ENCODE measurements around the gene CACNA1B.

CACNA1B gene

DNA sequence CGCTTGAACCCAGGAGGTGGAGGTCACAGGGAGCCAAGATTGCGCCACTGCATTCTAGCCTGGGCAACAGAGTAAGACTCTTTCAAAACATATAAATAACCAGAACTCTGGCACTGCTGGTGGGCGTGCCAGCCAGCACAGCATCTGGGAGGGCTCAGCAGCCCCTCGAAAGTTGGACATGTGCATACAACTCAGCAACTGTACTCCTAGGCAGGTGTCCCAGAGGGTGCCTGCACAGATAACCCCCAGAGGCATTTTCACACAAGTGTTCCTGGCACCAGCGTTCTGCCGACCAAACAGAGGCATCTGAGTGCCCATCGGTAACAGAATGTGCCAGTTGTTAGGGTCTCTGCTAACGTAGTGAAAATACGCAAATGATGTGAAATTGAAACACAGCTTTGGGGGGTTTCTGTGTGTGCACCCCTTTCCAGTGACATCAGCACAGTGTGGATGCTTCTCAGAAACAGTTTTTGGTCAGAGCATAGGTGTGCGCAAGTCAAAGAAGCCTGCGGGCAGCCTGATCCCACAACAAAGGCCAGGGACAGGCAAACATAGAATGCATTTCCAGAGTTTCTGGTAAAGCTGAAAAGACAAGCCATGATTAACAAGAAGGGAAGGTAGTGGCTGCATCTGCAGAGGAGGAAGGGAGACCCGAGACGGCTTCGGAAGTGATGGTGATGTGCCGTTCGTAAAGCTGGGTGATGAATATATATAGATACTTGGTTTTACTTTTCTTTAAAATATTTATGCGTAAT, 190.2 kb downstream of the CACNA1B start:
- H3K9ac ChIP-seq (ENCODE audit: insufficient read length, low read depth): no peak overlapping the region
- TF ChIP-seq SUZ12 (IDR thresholded peaks at IDR 0.05; ENCODE audit: extremely low read depth, insufficient read depth, insufficient read length) (no peak), YY1 (IDR thresholded peaks at IDR 0.05; ENCODE audit: insufficient read depth, insufficient read length) (no peak), ZNF274 (IDR thresholded peaks at IDR 0.05; ENCODE audit: low read depth, low read length) (no peak)
- H3K27me3 ChIP-seq (ENCODE audit: insufficient read depth, insufficient read length): no peaks in the 10 kb centered on the region
- DNase-seq (ENCODE audit: low read depth, low spot score): no peak
- H3K36me3 ChIP-seq (ENCODE audit: insufficient read depth, insufficient read length, low read length): peaks cover 18% of the 10 kb centered on the region
- peaks cover 21% of the 10 kb centered on the region for H3K4me1 ChIP-seq (ENCODE audit: insufficient read depth, insufficient read length)
- no peaks in the 10 kb centered on the region for H3K9me3 ChIP-seq (ENCODE audit: insufficient read depth, low read length)
- no peak overlapping the region for H3K4me3 ChIP-seq (ENCODE audit: insufficient read length, low read depth)

DNA sequence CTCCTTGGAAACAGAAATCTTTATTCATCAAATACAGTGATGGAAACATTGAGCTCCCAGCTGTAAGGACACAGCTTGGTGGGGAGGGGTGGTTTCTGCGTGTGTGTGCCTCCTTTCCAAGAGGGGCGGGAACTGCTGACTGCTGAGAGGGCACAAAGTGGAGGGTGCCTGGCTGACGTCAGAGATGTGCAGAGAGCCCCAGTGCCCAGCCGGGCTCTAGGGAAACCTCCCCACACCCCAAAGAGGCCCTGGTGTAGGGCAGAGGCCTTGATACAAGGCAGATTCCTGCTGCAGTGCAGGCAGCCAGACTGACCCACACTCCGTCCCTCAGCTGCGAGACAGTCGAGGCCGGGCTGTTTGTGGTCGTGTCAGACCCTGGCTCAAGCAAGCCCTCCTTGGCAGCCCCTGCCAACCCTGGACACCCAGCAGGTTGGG, 191.0 kb downstream of the CACNA1B start:
- Histone ChIP-seq H3K9ac (ENCODE audit: insufficient read length, low read depth) (no peak overlapping the region), H3K9me3 (ENCODE audit: insufficient read depth, low read length) (no peaks in the 10 kb centered on the region), H3K4me3 (ENCODE audit: insufficient read length, low read depth) (no peak overlapping the region), H3K4me1 (ENCODE audit: insufficient read depth, insufficient read length) (peaks cover 29% of the 10 kb centered on the region), H3K36me3 (ENCODE audit: insufficient read depth, insufficient read length, low read length) (peaks cover 18% of the 10 kb centered on the region), H3K27me3 (ENCODE audit: insufficient read depth, insufficient read length) (no peaks in the 10 kb centered on the region)
- no peak for TF ChIP-seq SUZ12 (IDR thresholded peaks at IDR 0.05; ENCODE audit: extremely low read depth, insufficient read depth, insufficient read length)
- TF ChIP-seq ZNF274 (IDR thresholded peaks at IDR 0.05; ENCODE audit: low read depth, low read length): no peak
- no peak for TF ChIP-seq YY1 (IDR thresholded peaks at IDR 0.05; ENCODE audit: insufficient read depth, insufficient read length)
- DNase-seq (ENCODE audit: low read depth, low spot score): no peak

DNA sequence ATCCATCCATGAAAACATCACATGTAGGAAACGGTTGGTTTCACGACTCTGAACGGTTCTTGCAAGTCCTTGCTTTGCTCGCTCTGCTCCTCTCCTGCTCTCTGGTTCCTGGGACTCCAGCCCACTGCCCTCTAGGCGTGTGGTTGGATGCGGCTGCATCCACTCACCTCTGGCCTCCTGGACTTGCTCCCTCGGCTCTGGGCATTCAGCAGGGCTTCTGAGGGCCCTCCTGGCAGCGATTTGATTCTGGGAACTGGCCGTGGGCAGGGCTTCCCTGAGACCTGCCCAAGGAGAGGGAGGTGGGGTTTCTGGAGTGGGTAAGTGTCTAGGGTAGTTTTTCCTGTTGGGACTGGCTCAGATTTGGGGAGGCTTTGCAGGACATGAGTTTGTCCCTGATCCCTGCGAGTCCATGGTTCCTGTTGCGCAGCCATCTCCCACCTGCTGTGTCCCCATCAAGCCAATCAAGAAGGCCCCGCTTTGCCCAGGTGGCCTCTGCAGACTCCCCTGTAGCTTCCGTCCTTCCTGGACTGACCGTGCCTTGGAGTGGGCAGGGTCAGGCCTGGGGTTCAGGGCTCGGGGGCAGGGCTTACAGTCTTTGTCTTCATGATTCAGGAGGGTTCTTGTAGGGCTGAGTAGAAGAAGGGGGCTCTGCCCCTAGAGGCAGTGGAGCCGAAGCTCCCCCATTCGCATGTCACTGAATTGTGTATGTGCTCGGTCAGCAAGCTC, 192.3 kb downstream of the CACNA1B start:
- H3K36me3 ChIP-seq (ENCODE audit: insufficient read depth, insufficient read length, low read length): peaks cover 16% of the 10 kb centered on the region
- H3K4me1 ChIP-seq (ENCODE audit: insufficient read depth, insufficient read length): peaks cover 34% of the 10 kb centered on the region
- H3K27me3 ChIP-seq (ENCODE audit: insufficient read depth, insufficient read length): no peaks in the 10 kb centered on the region
- no peak overlapping the region for H3K9ac ChIP-seq (ENCODE audit: insufficient read length, low read depth)
- DNase-seq (ENCODE audit: low read depth, low spot score): no peak
- H3K9me3 ChIP-seq (ENCODE audit: insufficient read depth, low read length): no peaks in the 10 kb centered on the region
- H3K4me3 ChIP-seq (ENCODE audit: insufficient read length, low read depth): no peak overlapping the region
- TF ChIP-seq SUZ12 (IDR thresholded peaks at IDR 0.05; ENCODE audit: extremely low read depth, insufficient read depth, insufficient read length) (no peak), ZNF274 (IDR thresholded peaks at IDR 0.05; ENCODE audit: low read depth, low read length) (no peak), YY1 (IDR thresholded peaks at IDR 0.05; ENCODE audit: insufficient read depth, insufficient read length) (no peak)

DNA sequence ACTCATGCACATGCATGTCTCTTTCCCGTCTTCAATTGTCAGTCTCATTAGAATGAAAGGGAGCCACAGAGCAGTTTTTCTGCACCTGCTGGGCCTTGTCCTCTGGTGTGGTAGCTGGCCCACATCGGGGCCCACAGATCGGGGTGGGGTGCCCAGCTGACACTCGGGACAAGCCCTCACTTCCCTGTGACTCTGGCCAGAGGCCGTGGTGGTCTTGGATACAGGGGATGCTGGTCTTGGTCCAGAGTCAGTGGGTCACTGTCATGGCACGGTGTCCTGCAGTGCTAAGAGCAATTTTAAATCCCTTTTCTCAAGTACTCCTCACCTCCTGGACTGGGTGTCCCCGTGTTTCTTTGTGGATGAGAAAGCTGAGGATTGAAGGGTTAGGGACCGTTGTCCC, 193.2 kb downstream of the CACNA1B start:
- H3K36me3 ChIP-seq (ENCODE audit: insufficient read depth, insufficient read length, low read length): peaks cover 11% of the 10 kb centered on the region
- DNase-seq (ENCODE audit: low read depth, low spot score): no peak

DNA sequence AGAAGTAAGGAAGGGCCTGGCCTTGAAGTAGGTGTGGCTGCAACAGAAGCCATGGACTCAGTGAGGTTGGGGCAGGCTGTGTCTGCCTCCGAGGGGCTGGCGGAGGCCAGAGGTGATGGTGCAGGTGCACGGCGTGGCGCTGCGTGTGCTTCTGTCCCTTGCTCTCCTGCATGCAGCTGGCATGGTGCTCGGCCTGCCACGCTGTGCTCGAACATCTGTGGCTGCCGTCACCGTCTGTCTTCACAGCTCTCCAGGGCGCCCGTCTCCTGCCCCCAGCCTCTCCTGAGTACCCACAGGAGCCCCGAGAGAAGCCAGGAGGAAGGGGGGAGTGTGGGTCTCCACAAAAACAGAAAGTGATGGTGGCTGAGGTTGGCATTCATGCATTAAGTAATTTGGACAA, 193.7 kb downstream of the CACNA1B start:
- no peak overlapping the region for H3K4me3 ChIP-seq (ENCODE audit: insufficient read length, low read depth)
- no peaks in the 10 kb centered on the region for H3K27me3 ChIP-seq (ENCODE audit: insufficient read depth, insufficient read length)
- TF ChIP-seq ZNF274 (IDR thresholded peaks at IDR 0.05; ENCODE audit: low read depth, low read length) (no peak), SUZ12 (IDR thresholded peaks at IDR 0.05; ENCODE audit: extremely low read depth, insufficient read depth, insufficient read length) (no peak), YY1 (IDR thresholded peaks at IDR 0.05; ENCODE audit: insufficient read depth, insufficient read length) (no peak)
- H3K36me3 ChIP-seq (ENCODE audit: insufficient read depth, insufficient read length, low read length): peaks cover 12% of the 10 kb centered on the region
- H3K9ac ChIP-seq (ENCODE audit: insufficient read length, low read depth): no peak overlapping the region
- H3K4me1 ChIP-seq (ENCODE audit: insufficient read depth, insufficient read length): peaks cover 34% of the 10 kb centered on the region
- H3K9me3 ChIP-seq (ENCODE audit: insufficient read depth, low read length): no peaks in the 10 kb centered on the region
- no peak for DNase-seq (ENCODE audit: low read depth, low spot score)

More for the DNA sequence above, 193.2 kb downstream of the CACNA1B start:
- Histone ChIP-seq H3K4me3 (ENCODE audit: insufficient read length, low read depth) (no peak overlapping the region), H3K4me1 (ENCODE audit: insufficient read depth, insufficient read length) (peaks cover 34% of the 10 kb centered on the region), H3K9me3 (ENCODE audit: insufficient read depth, low read length) (no peaks in the 10 kb centered on the region), H3K9ac (ENCODE audit: insufficient read length, low read depth) (no peak overlapping the region), H3K27me3 (ENCODE audit: insufficient read depth, insufficient read length) (no peaks in the 10 kb centered on the region)
- TF ChIP-seq YY1 (IDR thresholded peaks at IDR 0.05; ENCODE audit: insufficient read depth, insufficient read length) (no peak), SUZ12 (IDR thresholded peaks at IDR 0.05; ENCODE audit: extremely low read depth, insufficient read depth, insufficient read length) (no peak), ZNF274 (IDR thresholded peaks at IDR 0.05; ENCODE audit: low read depth, low read length) (no peak)

DNA sequence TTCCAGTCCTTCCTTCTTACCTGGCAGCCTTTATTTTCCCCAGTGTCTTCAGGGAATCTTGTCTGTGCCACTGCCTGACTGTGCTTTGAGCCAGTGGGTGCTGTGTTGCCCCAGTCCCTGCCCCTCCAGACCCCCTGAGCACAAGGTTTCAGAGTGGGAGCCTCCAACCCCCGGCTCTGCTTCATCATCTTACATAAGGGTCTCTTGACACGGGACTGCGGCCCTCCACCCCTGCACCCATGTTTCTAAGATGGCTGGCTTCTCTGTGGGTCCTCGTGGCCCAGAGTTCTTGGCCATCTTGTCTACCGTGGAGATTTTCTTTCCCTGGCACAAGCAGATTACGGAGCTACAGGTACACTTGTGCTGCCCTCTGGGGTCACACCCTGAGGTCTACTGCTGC, 194.1 kb downstream of the CACNA1B start:
- Histone ChIP-seq H3K9ac (ENCODE audit: insufficient read length, low read depth) (no peak overlapping the region), H3K4me3 (ENCODE audit: insufficient read length, low read depth) (no peak overlapping the region), H3K4me1 (ENCODE audit: insufficient read depth, insufficient read length) (peaks cover 34% of the 10 kb centered on the region), H3K36me3 (ENCODE audit: insufficient read depth, insufficient read length, low read length) (peaks cover 13% of the 10 kb centered on the region), H3K27me3 (ENCODE audit: insufficient read depth, insufficient read length) (no peaks in the 10 kb centered on the region), H3K9me3 (ENCODE audit: insufficient read depth, low read length) (no peaks in the 10 kb centered on the region)
- TF ChIP-seq YY1 (IDR thresholded peaks at IDR 0.05; ENCODE audit: insufficient read depth, insufficient read length): no peak
- no peak for DNase-seq (ENCODE audit: low read depth, low spot score)

DNA sequence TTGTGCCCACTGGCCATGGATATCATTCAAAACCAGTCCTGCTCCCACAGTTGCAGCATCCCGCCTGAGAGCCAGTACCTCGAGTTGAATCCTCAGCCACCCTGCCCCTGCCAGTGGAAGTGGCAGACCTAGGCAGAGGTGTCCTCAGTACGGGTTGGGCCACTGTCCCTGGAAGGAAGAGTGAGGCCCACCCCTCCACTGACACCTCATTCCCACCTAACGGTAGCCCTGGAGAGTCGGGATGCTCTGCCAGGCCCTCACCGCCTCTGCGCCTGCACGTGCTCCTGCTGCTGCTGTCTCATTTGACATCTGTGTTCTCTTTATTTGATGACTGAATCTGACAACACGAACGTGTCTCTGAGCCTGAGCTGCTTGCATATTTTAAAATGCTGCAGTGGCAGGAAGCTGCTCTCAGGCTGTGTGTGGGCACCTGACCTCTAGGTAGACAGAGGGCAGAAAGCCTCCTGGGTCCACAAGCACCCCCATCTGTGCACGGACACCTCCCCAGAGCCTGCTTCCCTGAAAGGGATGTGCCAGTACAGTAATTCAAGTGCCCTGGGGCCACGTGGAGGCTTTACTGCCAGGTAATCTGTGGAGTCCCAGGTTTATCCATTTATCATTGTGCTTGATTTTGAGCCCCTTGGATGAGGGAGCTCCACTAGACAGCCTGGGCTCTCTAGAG, 194.7 kb downstream of the CACNA1B start:
- Histone ChIP-seq H3K4me3 (ENCODE audit: insufficient read length, low read depth) (no peak overlapping the region), H3K27me3 (ENCODE audit: insufficient read depth, insufficient read length) (no peaks in the 10 kb centered on the region), H3K9me3 (ENCODE audit: insufficient read depth, low read length) (no peaks in the 10 kb centered on the region), H3K36me3 (ENCODE audit: insufficient read depth, insufficient read length, low read length) (peaks cover 13% of the 10 kb centered on the region), H3K9ac (ENCODE audit: insufficient read length, low read depth) (no peak overlapping the region), H3K4me1 (ENCODE audit: insufficient read depth, insufficient read length) (peaks cover 34% of the 10 kb centered on the region)
- no peak for TF ChIP-seq ZNF274 (IDR thresholded peaks at IDR 0.05; ENCODE audit: low read depth, low read length)
- no peak for TF ChIP-seq SUZ12 (IDR thresholded peaks at IDR 0.05; ENCODE audit: extremely low read depth, insufficient read depth, insufficient read length)
- DNase-seq (ENCODE audit: low read depth, low spot score): no peak
